GM12878 (cell line): Measurements from ENCODE around the gene VGLL4. TPM values are rescaled to one million over a fixed set of nuclear protein-coding genes. Genes with fewer than 3 reads are reported as not detected.

Experiments used
- ATAC-seq: fragments of 200-7000 bp; cut with Tn5 transposase; 3 replicates; pipeline ENCODE4 v1.9.1; 2020; ENCODE audit warnings: mild to moderate bottlenecking, moderate library complexity
- BruUV-seq: library from RNA; stranded (reverse); fragments of 400-500 nt; replicated peaks from 2 replicates; lab custom pipeline; 2021; lab: Mats Ljungman, UMichigan
- CTCF ChIA-PET: fragments of 300-600 bp; sonication (Branson Sonifier 250); formaldehyde crosslinking; extraction: SDS; loops from one replicate; lab custom pipeline; 2021; ENCODE audit warnings: inconsistent platforms; lab: Yijun Ruan, JAX
- POLR2A ChIA-PET: fragments of 350-600 bp; formaldehyde crosslinking; extraction: SDS; loops from one replicate; lab custom pipeline; 2021; ENCODE audit warnings: inconsistent platforms; lab: Charles Lee
- RAD21 ChIA-PET: fragments of 300-600 bp; sonication (Branson Sonifier 250); formaldehyde crosslinking; loops from one replicate; lab custom pipeline; 2023; ENCODE audit warnings: antibody characterized with exemption; ENCODE audit not compliant: unreplicated experiment; lab: Charles Lee
- SMC1A ChIA-PET: fragments of 300-600 bp; sonication (Branson Sonifier 250); formaldehyde crosslinking; loops from one replicate; lab custom pipeline; 2023; ENCODE audit not compliant: unreplicated experiment, uncharacterized antibody; lab: Charles Lee
- DNase-seq: peaks from one replicate; pipeline ENCODE4 v3.0.0-alpha.2; 2011; ENCODE audit warnings: low read depth, low spot score
- FAIRE-seq: peaks from 3 replicates; lab custom pipeline; 2011; peaks lifted over from hg19 to GRCh38; lab: Jason Lieb, UNC
- H2AFZ ChIP-seq: 2 replicates; pipeline ENCODE4 v1.6.0; 2011; ENCODE audit warnings: low read depth, low read length, control low read depth; ENCODE audit not compliant: control insufficient read depth
- H3K27ac ChIP-seq: 2 replicates; pipeline ENCODE4 v1.5.1; 2011; ENCODE audit warnings: control low read depth; ENCODE audit not compliant: control insufficient read depth, insufficient read depth
- H3K27me3 ChIP-seq, 2 experiments: replicated peaks in 1 of 2; 2 replicates each; pipeline versions ENCODE4 v1.6.0 to v1.6.1; 2011; ENCODE audit warnings: low read length in 1 of 2; ENCODE audit not compliant: control insufficient read depth in 2 of 2, insufficient read depth in 2 of 2
- H3K36me3 ChIP-seq, 2 experiments: 2 replicates each; pipeline ENCODE4 v1.5.1; 2011; ENCODE audit warnings: low read length in 1 of 2; ENCODE audit not compliant: control insufficient read depth in 2 of 2, insufficient read depth in 2 of 2
- H3K4me1 ChIP-seq: 2 replicates; pipeline ENCODE4 v1.6.1; 2011; ENCODE audit warnings: mild to moderate bottlenecking, low read length, moderate library complexity, mixed read lengths; ENCODE audit not compliant: control insufficient read depth, insufficient read depth
- H3K4me2 ChIP-seq: 2 replicates; pipeline ENCODE4 v1.6.0; 2011; ENCODE audit warnings: control low read depth; ENCODE audit not compliant: control insufficient read depth, insufficient read depth
- H3K4me3 ChIP-seq: fragments of 200-600 bp; sonication (generic); 2 replicates; pipeline ENCODE4 v1.5.1; 2016
- H3K79me2 ChIP-seq: 2 replicates; pipeline ENCODE4 v1.6.0; 2011; ENCODE audit warnings: low read length; ENCODE audit not compliant: control insufficient read depth, insufficient read depth
- H3K9ac ChIP-seq: 2 replicates; pipeline ENCODE4 v1.8.0; 2011; ENCODE audit warnings: low read length, control low read depth, mixed read lengths; ENCODE audit not compliant: control insufficient read depth, insufficient read depth
- H3K9me3 ChIP-seq: replicated peaks from 3 replicates; pipeline ENCODE4 v1.5.1; 2011; ENCODE audit warnings: mild to moderate bottlenecking, low read length; ENCODE audit not compliant: control insufficient read depth, insufficient read depth
- H4K20me1 ChIP-seq: 2 replicates; pipeline ENCODE4 v1.6.0; 2011; ENCODE audit not compliant: control insufficient read depth, insufficient read depth
- MEF2B ChIP-seq: fragments of 450-650 bp; IDR thresholded peaks from 2 replicates; pipeline ENCODE4 v1.6.1; 2018; ENCODE audit warnings: mild to moderate bottlenecking, moderate library complexity; ENCODE audit not compliant: partially characterized antibody, poor library complexity, severe bottlenecking
- RB1 ChIP-seq: fragments of 450-650 bp; formaldehyde crosslinking; IDR thresholded peaks from 2 replicates; pipeline ENCODE4 v1.6.1; 2017; ENCODE audit warnings: mild to moderate bottlenecking, borderline replicate concordance
- RELB ChIP-seq: fragments of 450-650 bp; IDR thresholded peaks from 2 replicates; pipeline ENCODE4 v1.6.1; 2017; ENCODE audit warnings: low read depth, mild to moderate bottlenecking, moderate library complexity
- WGBS: methylation state at CpG from one replicate; pipeline ENCODE4 v1.1.6; 2016; ENCODE audit warnings: low lambda C conversion rate; ENCODE audit not compliant: insufficient replicate concordance, insufficient coverage; ENCODE audit errors: missing lambda C conversion rate; 5-methylcytosine and 5-hydroxymethylcytosine counted together
- in situ Hi-C: fragments of 300-500 bp; cut with MboI; formaldehyde crosslinking; loops from 9 replicates; pipeline ENCODE4 v1.14.3; 2018; ENCODE audit warnings: mixed read lengths
- intact Hi-C: fragments of 100-400 bp; cut with micrococcal nuclease; formaldehyde crosslinking; loops from one replicate; pipeline ENCODE4 v1.14.2; 2022; ENCODE audit not compliant: unreplicated experiment
- polyA plus RNA-seq, 11 experiments: library from polyadenylated mRNA; depleted of rRNA in 4 of 11; unstranded in 6 of 11; stranded (reverse) in 5 of 11; fragments of >200 nt; fragmentation: Nextera tagmentation in 4 of 11; fragmentation: Illumina TruSeq in 1 of 11; extraction: Ambion mirVana in 4 of 11; extraction: Trizol in 1 of 11; gene quantifications; 1 replicate in 1 of 11; 2 replicates in 10 of 11; pipeline versions ENCODE4 v1.2.1 to v1.2.3, GENCODE V29; 2011 to 2016; ENCODE audit warnings: inconsistent platforms in 2 of 11, missing spikeins in 2 of 11, low read depth in 1 of 11
- total RNA-seq, 4 experiments: library from RNA; depleted of rRNA in 3 of 4; stranded (reverse); fragments of >200 nt in 3 of 4; fragmentation: Illumina TruSeq in 1 of 4; extraction: Trizol in 1 of 4; gene quantifications; 2 replicates each; pipeline versions ENCODE4 v1.2.1 to v1.2.3, GENCODE V29; 2013 to 2021

Gene VGLL4
- total and polyA plus RNA-seq, 10 of the 15 experiments (the other 5 are each of a cell fraction or from before 2014, with no cell fraction given): 0.44 to 38.1 (median 16.1) TPM

DNA sequence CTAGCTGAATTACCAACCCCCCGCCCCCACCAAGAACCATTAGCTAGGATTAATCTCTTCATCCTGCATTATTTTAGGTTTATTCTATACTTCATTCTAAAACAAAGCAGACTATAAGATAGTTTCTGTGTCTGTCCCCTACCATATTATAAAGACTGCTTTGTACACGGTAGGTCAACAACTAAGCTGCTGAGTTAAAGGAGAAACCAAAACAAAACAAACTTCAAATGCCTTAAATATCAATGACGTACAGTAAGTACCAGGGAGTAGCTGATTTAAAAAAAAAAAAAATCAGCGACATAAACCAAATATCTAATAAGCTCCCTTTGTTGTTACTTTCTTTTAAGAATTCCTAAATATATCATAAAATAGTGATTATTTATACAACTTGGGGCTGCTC is 7.8 kb upstream of the VGLL4 start:
- FAIRE-seq (no peak), ATAC-seq (no peak), DNase-seq (no peak)
- no peak overlapping the region for H3K4me2 ChIP-seq
- TF ChIP-seq MEF2B (no peak), RELB (no peak), RB1 (no peak)
- no peak overlapping the region for H2AFZ ChIP-seq
- no peaks in the 10 kb centered on the region for H3K9me3 ChIP-seq
- no peak overlapping the region for H3K9ac ChIP-seq
- no peaks in the 10 kb centered on the region for H4K20me1 ChIP-seq
- no peak overlapping the region for H3K27ac ChIP-seq
- H3K4me1 ChIP-seq: no peaks in the 10 kb centered on the region
- 89% methylated on average over 4 of the region's 4 CpGs for WGBS
- in situ Hi-C loops (loop anchor here (5.0 to 10.0 kb wide), 3 partner anchors 269 to 707 kb away; no protein-coding TSS in a partner anchor), intact Hi-C loops (loop anchor here (5.0 kb wide), 1 partner anchor 589 kb away; no protein-coding TSS in a partner anchor)
- no TSS peak for BruUV-seq
- no peaks in the 10 kb centered on the region for H3K36me3 ChIP-seq
- H3K4me3 ChIP-seq: no peak overlapping the region
- POLR2A ChIA-PET: no interaction called here
- H3K27me3 ChIP-seq: no peaks in the 10 kb centered on the region
- RAD21 ChIA-PET: interaction anchor here (0.6 to 3.7 kb wide), 11 partner anchors 26 to 591 kb away, joined by 3 to 53 read pairs (median 3); no protein-coding TSS in a partner anchor
- CTCF ChIA-PET: interaction anchor here (0.7 to 3.3 kb wide), 32 partner anchors 11 to 591 kb away, joined by 3 to 75 read pairs (median 4); no protein-coding TSS in a partner anchor
- no peaks in the 10 kb centered on the region for H3K79me2 ChIP-seq
- SMC1A ChIA-PET: interaction anchor here (0.6 to 4.4 kb wide), 24 partner anchors 8 to 710 kb away, joined by 3 to 55 read pairs (median 3); partner anchors contain the start of gene VGLL4
